ENCODE results near the gene SETDB1.

DNA sequence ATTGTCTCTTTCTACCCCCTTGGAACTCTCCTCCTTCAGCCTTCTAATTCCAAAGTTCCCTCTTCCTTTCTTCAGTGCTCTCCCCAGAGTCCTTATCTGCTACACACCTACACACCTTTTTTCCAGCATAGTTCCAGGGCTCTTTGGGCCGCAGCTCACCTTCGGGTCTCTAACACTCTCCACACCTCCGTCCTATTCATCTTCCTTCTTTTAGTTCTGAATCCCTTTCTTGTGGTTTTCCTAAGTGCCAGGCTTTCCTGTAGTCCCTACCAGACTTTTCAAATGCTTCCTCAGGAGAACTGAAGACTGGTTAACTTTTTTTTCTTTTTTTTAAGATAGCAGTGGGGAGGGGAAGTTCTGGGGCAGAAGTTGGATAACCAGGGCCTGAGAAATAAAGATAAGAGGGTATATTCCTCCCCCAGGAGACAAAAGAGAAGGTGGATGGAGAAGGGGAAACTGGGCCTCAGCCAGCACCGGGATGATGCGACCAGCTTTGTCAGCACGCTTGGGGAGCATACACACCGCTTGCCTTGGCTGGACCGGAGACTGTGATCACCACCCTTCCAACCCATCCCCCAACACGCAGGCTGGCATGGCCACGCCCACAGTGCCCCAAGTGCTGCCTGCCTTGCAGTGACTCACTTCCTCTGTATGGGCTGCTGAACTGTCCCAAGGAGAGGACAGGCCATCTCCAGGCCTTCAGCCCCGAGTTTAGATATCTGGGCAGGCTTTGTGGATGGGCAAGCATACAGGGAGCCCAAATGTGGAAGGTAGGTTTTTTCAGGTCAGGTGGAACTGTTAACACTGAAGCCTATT is 50.9 kb downstream of the SETDB1 start:
- TF ChIP-seq, protein P1, sequence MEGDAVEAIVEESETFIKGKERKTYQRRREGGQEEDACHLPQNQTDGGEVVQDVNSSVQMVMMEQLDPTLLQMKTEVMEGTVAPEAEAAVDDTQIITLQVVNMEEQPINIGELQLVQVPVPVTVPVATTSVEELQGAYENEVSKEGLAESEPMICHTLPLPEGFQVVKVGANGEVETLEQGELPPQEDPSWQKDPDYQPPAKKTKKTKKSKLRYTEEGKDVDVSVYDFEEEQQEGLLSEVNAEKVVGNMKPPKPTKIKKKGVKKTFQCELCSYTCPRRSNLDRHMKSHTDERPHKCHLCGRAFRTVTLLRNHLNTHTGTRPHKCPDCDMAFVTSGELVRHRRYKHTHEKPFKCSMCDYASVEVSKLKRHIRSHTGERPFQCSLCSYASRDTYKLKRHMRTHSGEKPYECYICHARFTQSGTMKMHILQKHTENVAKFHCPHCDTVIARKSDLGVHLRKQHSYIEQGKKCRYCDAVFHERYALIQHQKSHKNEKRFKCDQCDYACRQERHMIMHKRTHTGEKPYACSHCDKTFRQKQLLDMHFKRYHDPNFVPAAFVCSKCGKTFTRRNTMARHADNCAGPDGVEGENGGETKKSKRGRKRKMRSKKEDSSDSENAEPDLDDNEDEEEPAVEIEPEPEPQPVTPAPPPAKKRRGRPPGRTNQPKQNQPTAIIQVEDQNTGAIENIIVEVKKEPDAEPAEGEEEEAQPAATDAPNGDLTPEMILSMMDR (IDR thresholded peaks at IDR 0.05), result no peak
- TF ChIP-seq POLR2A (IDR thresholded peaks at IDR 0.05), result no peak

Data from lower leg skin (tissue), 3 donors.